Fibroblast of lung (primary cell): ENCODE results near the gene DHH. TPM values are rescaled to one million over a fixed set of nuclear protein-coding genes. Genes with fewer than 3 reads are reported as not detected.
"Not testable (repeated sequence)": the region's sequence is repeated elsewhere in the genome, so short reads cannot be mapped to it uniquely, and the experiment has no call there.

Source experiments
- DNase-seq, 2 donors: peaks; one replicate each; pipeline versions ENCODE4 v3.0.0 to v3.0.0-alpha.2; 2010; ENCODE audit warnings: low read depth in 2 of 2
- H2AFZ ChIP-seq: 2 replicates; pipeline ENCODE4 v1.5.1; 2012; ENCODE audit warnings: low read length, control low read depth, inconsistent platforms
- H3K27ac ChIP-seq: 2 replicates; pipeline ENCODE4 v1.5.1; 2011; ENCODE audit warnings: low read length, control low read depth; ENCODE audit not compliant: insufficient read depth
- H3K27me3 ChIP-seq: 2 replicates; pipeline ENCODE4 v1.5.1; 2011; ENCODE audit warnings: mild to moderate bottlenecking, low read length; ENCODE audit not compliant: control insufficient read depth, insufficient read depth
- H3K36me3 ChIP-seq: 2 replicates; pipeline ENCODE4 v1.5.1; 2011; ENCODE audit warnings: low read length; ENCODE audit not compliant: control insufficient read depth, insufficient read depth
- H3K4me1 ChIP-seq: 2 replicates; pipeline ENCODE4 v1.5.1; 2011; ENCODE audit warnings: low read length; ENCODE audit not compliant: control insufficient read depth, insufficient read depth; ENCODE audit errors: extremely low read depth
- H3K4me2 ChIP-seq: 2 replicates; pipeline ENCODE4 v1.5.1; 2011; ENCODE audit warnings: low read length, control low read depth; ENCODE audit not compliant: insufficient read depth; ENCODE audit errors: extremely low read depth
- H3K4me3 ChIP-seq, 4 experiments: fragments of 200-600 bp in 1 of 4; sonication (generic) in 1 of 4; replicated peaks in 1 of 4; 2 replicates each; pipeline ENCODE4 v1.5.1; 2011 to 2016; ENCODE audit warnings: low read length in 4 of 4, low read depth in 3 of 4, mild to moderate bottlenecking in 3 of 4, control low read depth in 2 of 4, inconsistent platforms in 1 of 4, mixed read lengths in 1 of 4; ENCODE audit not compliant: insufficient read depth in 1 of 4; ENCODE audit errors: control extremely low read depth in 1 of 4
- H3K79me2 ChIP-seq: 2 replicates; pipeline ENCODE4 v1.5.1; 2012; ENCODE audit warnings: mild to moderate bottlenecking, low read length, inconsistent platforms; ENCODE audit not compliant: control insufficient read depth, insufficient read depth
- H3K9ac ChIP-seq: 2 replicates; pipeline ENCODE4 v1.5.1; 2011; ENCODE audit warnings: mild to moderate bottlenecking, low read length, control low read depth; ENCODE audit not compliant: insufficient read depth
- H3K9me3 ChIP-seq: 2 replicates; pipeline ENCODE4 v1.5.1; 2012; ENCODE audit warnings: low read depth, low read length; ENCODE audit not compliant: control insufficient read depth, insufficient read depth
- H4K20me1 ChIP-seq: 2 replicates; pipeline ENCODE4 v1.5.1; 2011; ENCODE audit warnings: low read length; ENCODE audit not compliant: control insufficient read depth, insufficient read depth; ENCODE audit errors: extremely low read depth
- EZH2 ChIP-seq: IDR thresholded peaks from 2 replicates; pipeline ENCODE4 v1.5.1; 2012; ENCODE audit warnings: low read length, control low read depth, mild to moderate bottlenecking; ENCODE audit errors: missing control alignments
- polyA plus RNA-seq, 2 donors: library from polyadenylated mRNA; depleted of rRNA in 1 of 2; stranded (reverse) in 1 of 2; unstranded in 1 of 2; fragments of >200 nt; gene quantifications; 2 replicates each; pipeline ENCODE4 v1.2.1, GENCODE V29; 2011 to 2012; ENCODE audit warnings: missing spikeins in 1 of 2
- total RNA-seq: library from RNA; depleted of rRNA; stranded (reverse); fragments of >200 nt; gene quantifications from 2 replicates; pipeline ENCODE4 v1.2.1, GENCODE V29; 2014
- TF ChIP-seq, protein P1 (sequence below), 2 donors: IDR thresholded peaks in 1 of 2; conservative IDR thresholded peaks in 1 of 2; 1 replicate in 1 of 2; 2 replicates in 1 of 2; pipeline ENCODE4 v1.5.1; 2011 to 2012; ENCODE audit warnings: low read length in 2 of 2, control low read depth in 1 of 2, inconsistent platforms in 1 of 2, low read depth in 1 of 2, mild to moderate bottlenecking in 1 of 2

DHH gene
- total and polyA plus RNA-seq, 2 donors (not counting 1 experiment from before 2014, with no cell fraction given), result under 0.01 to 0.01 TPM

DNA sequence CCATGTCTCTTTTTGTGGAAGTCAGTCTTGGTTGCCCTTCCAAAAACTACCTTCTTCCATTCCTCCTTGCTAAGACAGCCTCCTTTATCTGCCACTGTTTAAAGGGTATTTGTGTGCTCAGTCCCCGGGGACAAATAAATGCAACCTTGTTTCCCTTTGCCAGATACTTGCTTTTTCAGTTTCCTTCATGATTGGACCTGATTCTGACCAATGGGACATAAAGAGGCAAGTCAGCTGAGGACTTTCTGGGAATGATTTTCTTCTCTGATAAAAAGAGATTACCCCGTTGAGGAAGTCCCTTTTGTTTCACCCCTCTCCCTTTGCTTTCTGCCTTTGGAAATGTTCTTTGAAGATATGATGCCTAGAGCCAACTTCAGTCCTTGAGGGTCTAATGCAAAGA is 44.0 kb upstream of the DHH start:
- Histone ChIP-seq H2AFZ (no peak overlapping the region), H3K4me2 (no peak overlapping the region), H3K27ac (no peak overlapping the region), H3K9ac (no peak overlapping the region), H4K20me1 (no peaks in the 10 kb centered on the region), H3K9me3 (no peaks in the 10 kb centered on the region), H3K4me1 (no peaks in the 10 kb centered on the region), H3K4me3 (no peak overlapping the region), H3K79me2 (no peaks in the 10 kb centered on the region), H3K27me3 (no peaks in the 10 kb centered on the region), H3K36me3 (no peaks in the 10 kb centered on the region)
- TF ChIP-seq, protein P1, sequence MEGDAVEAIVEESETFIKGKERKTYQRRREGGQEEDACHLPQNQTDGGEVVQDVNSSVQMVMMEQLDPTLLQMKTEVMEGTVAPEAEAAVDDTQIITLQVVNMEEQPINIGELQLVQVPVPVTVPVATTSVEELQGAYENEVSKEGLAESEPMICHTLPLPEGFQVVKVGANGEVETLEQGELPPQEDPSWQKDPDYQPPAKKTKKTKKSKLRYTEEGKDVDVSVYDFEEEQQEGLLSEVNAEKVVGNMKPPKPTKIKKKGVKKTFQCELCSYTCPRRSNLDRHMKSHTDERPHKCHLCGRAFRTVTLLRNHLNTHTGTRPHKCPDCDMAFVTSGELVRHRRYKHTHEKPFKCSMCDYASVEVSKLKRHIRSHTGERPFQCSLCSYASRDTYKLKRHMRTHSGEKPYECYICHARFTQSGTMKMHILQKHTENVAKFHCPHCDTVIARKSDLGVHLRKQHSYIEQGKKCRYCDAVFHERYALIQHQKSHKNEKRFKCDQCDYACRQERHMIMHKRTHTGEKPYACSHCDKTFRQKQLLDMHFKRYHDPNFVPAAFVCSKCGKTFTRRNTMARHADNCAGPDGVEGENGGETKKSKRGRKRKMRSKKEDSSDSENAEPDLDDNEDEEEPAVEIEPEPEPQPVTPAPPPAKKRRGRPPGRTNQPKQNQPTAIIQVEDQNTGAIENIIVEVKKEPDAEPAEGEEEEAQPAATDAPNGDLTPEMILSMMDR (conservative IDR thresholded peaks at IDR 0.05 in 1 of 2, IDR thresholded peaks at IDR 0.05 in 1 of 2; ENCODE audit: low read depth in 1 of 2, low read length in 2 of 2), result no peak
- TF ChIP-seq EZH2, result no peak
- no peak for DNase-seq

DNA sequence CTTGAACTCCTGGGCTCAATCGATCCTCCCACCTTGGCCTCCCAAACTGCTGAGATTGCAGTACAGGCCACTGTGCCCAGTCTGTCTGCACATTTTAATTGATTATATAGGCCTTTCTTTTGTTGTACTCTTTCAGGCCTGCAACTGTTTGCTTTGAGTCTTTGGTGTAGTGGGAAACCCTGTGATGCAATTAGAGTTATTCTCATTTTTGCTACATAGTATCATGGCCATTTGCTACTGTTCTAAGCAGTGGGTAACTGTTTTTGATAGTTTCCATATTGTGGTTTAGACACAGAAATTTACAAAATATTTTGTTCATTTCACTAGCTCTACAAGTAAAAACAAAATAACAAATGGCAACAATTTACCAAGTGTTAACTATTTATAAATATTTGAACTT is 42.9 kb upstream of the DHH start:
- Histone ChIP-seq H3K9me3 (no peaks in the 10 kb centered on the region), H4K20me1 (no peaks in the 10 kb centered on the region), H3K4me3 (no peak overlapping the region), H3K4me2 (no peak overlapping the region), H2AFZ (no peak overlapping the region), H3K27ac (no peak overlapping the region), H3K9ac (no peak overlapping the region), H3K79me2 (no peaks in the 10 kb centered on the region), H3K4me1 (no peaks in the 10 kb centered on the region), H3K27me3 (no peaks in the 10 kb centered on the region), H3K36me3 (no peaks in the 10 kb centered on the region)
- TF ChIP-seq, protein P1 (conservative IDR thresholded peaks at IDR 0.05 in 1 of 2, IDR thresholded peaks at IDR 0.05 in 1 of 2; ENCODE audit: low read depth in 1 of 2, low read length in 2 of 2), result no peak
- no peak for DNase-seq

DNA sequence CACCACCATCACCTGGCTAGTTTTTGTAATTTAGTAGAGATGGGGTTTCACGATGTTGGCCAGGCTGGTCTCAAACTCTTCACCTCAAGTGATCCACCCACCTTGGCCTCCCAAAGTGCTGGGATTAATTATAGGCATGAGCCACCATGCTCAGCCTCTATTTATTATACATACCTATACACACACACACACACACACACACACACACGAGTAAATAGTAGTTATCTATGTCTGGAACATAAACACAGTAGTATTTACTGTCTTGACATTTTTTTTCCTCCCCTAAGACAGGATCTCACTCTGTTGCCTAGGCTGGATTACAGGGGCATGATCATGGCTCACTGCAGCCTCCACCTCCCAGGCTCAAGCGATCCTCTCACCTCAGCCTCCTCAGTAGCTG is 42.4 kb upstream of the DHH start:
- H2AFZ ChIP-seq, H3K4me2 ChIP-seq, H3K27me3 ChIP-seq, DNase-seq, H3K9me3 ChIP-seq, H4K20me1 ChIP-seq, H3K9ac ChIP-seq, H3K79me2 ChIP-seq, H3K27ac ChIP-seq, H3K36me3 ChIP-seq, H3K4me3 ChIP-seq, H3K4me1 ChIP-seq: not testable (repeated sequence)

DNA sequence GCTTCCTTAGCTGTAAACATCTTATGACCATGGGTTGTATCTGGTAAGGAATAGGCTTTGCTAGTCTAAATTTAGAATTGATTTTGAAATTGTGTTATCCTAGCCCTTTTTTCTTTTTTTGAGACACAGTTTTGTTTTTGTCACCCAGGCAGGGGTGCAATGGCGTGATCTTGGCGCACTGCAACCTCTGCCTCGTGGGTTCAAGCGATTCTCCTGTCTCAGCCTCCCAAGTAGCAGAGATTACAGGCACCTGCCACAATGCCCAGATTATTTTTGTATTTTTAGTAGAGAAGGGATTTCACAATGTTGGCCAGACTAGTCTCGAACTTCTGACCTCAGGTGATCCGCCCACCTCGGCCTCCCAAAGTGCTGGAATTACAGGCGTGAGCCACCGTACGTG is 39.0 kb upstream of the DHH start:
- Histone ChIP-seq H3K9me3 (no peaks in the 10 kb centered on the region), H2AFZ (no peak overlapping the region), H3K4me3 (no peak overlapping the region), H3K27ac (no peak overlapping the region), H3K9ac (no peak overlapping the region), H3K27me3 (no peaks in the 10 kb centered on the region), H3K79me2 (peaks cover 31% of the 10 kb centered on the region), H3K36me3 (peaks cover 11% of the 10 kb centered on the region), H4K20me1 (peaks cover 2% of the 10 kb centered on the region), H3K4me2 (peak overlapping the region; percentile 49), H3K4me1 (peaks cover 3% of the 10 kb centered on the region)
- no peak for DNase-seq
- no peak for TF ChIP-seq EZH2
- TF ChIP-seq, protein P1 (conservative IDR thresholded peaks at IDR 0.05 in 1 of 2, IDR thresholded peaks at IDR 0.05 in 1 of 2; ENCODE audit: low read depth in 1 of 2, low read length in 2 of 2), result no peak
